ENCODE results near the gene NTM.
"Not testable (repeated sequence)": the region's sequence is repeated elsewhere in the genome, so short reads cannot be mapped to it uniquely, and the experiment has no call there.

The NTM gene

DNA sequence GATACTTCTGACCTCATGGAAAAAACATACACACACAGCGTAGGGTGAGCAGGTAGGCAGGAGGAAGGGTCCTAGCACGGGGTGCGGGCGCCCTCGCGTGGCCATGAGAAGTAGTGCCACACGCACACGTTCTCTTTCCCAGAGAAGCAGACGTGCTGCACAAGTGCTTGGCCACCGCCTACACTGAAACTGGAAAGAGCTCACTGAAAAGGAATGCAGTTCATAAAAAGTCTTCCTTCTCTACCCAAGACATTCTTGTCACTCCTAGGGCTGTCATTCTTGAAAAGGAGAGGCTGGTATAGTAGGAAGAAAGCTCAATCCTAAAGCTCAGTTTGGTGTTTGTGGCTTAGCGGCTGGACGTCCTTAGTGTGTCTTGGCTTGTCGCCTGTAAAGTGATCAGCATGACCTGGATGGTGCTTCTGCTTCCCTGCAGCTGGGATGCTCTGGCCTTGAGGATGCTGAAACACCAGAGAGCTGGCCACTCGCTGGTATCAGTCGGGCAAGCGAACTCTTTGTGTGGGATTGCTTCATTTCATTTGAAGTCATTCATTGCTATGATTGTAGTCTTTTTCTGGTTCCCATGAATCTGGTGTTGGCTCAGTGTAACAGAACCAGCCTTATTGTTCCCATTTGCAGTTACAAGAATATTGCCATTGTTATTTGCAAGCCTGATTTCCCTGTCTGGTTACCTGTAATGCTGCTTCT lies 303.8 kb downstream of the NTM start:
- no peak for DNase-seq (ENCODE audit: low read depth)
- no peak overlapping the region for H3K4me3 ChIP-seq (ENCODE audit: low read depth, low read length)
- TF ChIP-seq, protein P1, sequence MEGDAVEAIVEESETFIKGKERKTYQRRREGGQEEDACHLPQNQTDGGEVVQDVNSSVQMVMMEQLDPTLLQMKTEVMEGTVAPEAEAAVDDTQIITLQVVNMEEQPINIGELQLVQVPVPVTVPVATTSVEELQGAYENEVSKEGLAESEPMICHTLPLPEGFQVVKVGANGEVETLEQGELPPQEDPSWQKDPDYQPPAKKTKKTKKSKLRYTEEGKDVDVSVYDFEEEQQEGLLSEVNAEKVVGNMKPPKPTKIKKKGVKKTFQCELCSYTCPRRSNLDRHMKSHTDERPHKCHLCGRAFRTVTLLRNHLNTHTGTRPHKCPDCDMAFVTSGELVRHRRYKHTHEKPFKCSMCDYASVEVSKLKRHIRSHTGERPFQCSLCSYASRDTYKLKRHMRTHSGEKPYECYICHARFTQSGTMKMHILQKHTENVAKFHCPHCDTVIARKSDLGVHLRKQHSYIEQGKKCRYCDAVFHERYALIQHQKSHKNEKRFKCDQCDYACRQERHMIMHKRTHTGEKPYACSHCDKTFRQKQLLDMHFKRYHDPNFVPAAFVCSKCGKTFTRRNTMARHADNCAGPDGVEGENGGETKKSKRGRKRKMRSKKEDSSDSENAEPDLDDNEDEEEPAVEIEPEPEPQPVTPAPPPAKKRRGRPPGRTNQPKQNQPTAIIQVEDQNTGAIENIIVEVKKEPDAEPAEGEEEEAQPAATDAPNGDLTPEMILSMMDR (IDR thresholded peaks at IDR 0.05; ENCODE audit: low read depth, low read length, missing control alignments): peak; percentile 95

DNA sequence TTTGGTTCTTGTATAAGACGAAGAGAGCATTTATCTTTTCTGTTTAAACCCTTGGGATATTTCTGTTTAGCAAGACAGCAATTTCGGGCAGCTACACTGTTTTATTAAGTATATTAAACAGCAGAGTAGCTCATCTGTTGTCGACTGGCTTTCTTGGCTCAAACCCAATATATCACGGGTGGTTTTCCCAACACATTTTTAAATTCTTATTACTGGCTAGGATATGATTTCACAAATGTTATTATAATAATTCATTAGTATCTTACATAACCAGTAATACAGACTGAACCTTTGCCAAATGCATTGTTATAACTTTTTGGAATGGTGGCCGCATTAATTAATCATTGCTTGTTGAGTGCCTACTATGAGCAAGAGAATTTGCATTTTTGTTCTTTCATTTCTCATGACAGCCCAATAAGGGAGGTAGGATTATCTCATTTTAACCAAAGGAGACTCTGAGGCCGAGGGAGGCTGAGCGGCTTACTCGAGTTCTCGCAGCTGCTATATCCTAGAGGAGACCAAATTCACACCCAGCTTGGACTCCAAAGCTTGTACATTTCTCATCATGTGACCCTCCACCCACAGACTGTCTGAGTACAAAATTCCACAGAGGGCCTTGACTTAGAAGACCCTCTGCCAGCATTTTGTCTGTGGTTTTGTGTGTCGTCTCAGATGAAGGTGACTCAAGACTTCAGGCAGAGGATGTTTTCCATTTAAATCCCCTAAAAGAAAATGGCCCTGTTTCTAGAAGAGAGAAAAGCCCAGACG lies 304.9 kb downstream of the NTM start:
- H3K4me3 ChIP-seq (ENCODE audit: low read depth, low read length): no peak overlapping the region
- DNase-seq (ENCODE audit: low read depth): no peak
- TF ChIP-seq, protein P1 (IDR thresholded peaks at IDR 0.05; ENCODE audit: low read depth, low read length, missing control alignments): no peak

DNA sequence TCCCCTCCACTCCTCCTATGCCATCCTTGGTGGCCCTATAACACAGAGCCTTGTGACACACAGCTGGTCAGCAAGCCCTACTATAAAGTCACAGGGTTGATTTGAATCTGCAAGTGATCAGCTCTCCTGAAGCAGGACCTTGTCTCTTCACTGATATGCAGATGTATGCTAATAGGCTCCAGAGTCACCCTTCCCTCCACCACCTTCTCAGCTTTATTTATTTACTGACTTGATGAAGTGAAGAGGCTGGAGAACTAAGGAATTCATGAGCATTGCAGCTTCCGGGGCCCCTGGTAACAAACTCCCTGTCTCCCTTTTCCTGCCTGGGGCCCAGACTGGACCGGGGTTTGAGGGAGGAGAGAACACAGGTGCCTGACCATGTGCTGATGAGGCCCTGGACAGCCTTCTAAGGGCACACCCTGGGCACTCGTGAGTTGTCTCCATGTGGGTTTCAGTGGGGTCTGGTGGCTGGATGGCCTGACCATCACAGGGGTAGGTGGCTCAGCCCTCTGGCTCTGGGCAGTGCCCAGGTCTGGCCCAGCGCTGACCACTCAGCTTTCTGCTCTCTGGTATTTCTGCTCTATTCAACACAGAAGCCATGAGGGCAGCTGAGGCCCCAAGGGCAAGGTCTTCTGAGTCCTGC lies 307.5 kb downstream of the NTM start:
- TF ChIP-seq, protein P1 (IDR thresholded peaks at IDR 0.05; ENCODE audit: low read depth, low read length, missing control alignments): no peak
- no peak overlapping the region for H3K4me3 ChIP-seq (ENCODE audit: low read depth, low read length)
- no peak for DNase-seq (ENCODE audit: low read depth)

DNA sequence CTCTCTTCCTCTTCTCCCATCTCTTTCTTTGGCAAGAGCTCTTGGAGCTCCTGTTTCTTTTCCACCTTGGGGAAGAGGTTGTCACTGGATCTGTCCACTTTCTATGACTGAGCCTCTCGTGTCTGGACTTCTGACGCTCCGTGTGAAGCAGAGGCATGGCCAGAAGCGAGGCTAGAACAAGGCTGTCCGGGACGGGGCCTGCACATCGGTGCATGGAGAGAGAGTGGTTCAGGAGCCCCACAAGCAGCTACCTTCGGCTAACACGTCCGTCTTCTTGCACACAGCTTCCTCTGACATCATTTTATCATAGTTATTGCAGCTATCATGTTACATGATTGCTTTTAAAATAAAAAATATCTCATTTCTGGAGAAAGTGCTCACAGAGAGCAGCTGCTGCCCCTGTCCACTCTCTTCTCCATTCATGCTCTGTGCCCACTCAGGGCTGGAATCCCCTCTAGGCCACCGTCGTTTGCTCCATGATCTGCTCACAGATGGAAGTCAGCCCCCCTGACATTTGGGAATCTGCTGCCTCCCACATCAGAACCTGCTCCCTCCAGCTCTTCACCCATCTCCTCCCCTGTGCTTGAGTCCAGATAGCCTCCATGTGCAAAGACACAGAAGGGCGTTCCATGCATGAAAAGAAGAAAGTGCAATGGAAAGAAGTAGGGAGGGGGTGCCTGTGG lies 308.4 kb downstream of the NTM start:
- no peak overlapping the region for H3K4me3 ChIP-seq (ENCODE audit: low read depth, low read length)
- TF ChIP-seq, protein P1 (IDR thresholded peaks at IDR 0.05; ENCODE audit: low read depth, low read length, missing control alignments): no peak
- no peak for DNase-seq (ENCODE audit: low read depth)

DNA sequence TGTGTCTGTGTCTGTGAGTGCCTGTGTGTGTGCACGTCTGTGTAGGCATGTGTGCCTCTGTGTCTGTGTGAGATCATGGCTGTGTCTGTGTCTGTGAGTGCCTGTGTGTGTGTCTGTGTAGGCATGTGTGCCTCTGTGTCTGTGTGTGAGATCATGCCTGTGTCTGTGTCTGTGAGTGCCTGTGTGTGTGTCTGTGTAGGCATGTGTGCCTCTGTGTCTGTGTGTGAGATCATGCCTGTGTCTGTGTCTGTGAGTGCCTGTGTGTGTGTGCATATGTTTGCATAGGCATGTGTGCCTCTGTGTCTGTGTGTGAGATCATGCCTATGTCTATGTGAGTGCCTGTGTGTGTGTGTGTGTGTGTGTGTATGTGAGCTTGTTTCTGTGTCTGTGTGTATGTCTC lies 310.0 kb downstream of the NTM start:
- DNase-seq (ENCODE audit: low read depth); H3K4me3 ChIP-seq (ENCODE audit: low read depth, low read length): not testable (repeated sequence)

DNA sequence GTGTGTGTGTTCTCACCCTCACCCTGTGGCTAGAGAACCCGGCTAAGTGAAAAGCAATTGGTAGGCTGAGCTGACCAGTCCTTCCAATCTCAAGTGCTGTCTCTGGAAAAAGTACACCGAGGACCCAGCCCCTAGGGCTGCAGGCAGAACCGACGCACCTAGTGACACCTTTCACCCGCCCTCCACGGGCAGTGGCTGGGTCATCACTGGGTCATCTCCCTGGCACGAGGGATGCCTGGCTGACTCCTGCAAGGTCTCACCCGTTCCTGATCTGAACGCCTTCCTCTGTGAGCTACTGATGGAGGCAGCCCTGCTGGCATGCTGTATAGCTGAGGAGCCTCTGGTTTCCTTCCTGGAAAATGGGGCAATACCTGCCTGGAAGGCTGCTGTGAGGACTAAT lies 311.5 kb downstream of the NTM start:
- no peak overlapping the region for H3K4me3 ChIP-seq (ENCODE audit: low read depth, low read length)
- TF ChIP-seq, protein P1 (IDR thresholded peaks at IDR 0.05; ENCODE audit: low read depth, low read length, missing control alignments): no peak
- no peak for DNase-seq (ENCODE audit: low read depth)

Data from GM12864 (cell line).